HCT116 (cell line): ENCODE data around the gene TIAM1. TPM values are rescaled to one million over a fixed set of nuclear protein-coding genes. Genes with fewer than 3 reads are reported as not detected.

Source experiments
- ATAC-seq: fragments of 200-7000 bp; cut with Tn5 transposase; 2 replicates; pipeline ENCODE4 v1.9.1; 2020; ENCODE audit warnings: mild to moderate bottlenecking, moderate library complexity
- BruUV-seq: library from RNA; stranded (reverse); fragments of 400-500 nt; replicated peaks from 2 replicates; lab custom pipeline; 2021; lab: Mats Ljungman, UMichigan
- CTCF ChIA-PET: fragments of 300-600 bp; sonication (Branson Sonifier 250); formaldehyde crosslinking; loops from one replicate; lab custom pipeline; 2021; ENCODE audit warnings: antibody characterized with exemption; lab: Charles Lee
- POLR2A ChIA-PET: fragments of 300-600, 350-600 bp; sonication (Branson Sonifier 250); formaldehyde crosslinking; loops from one replicate; lab custom pipeline; 2021; ENCODE audit warnings: antibody characterized with exemption; lab: Charles Lee
- RAD21 ChIA-PET, 2 experiments: fragments of 300-600 bp; sonication (Branson Sonifier 250); formaldehyde crosslinking; loops; one replicate each; lab custom pipeline; 2023; ENCODE audit warnings: low total read pairs in 2 of 2; ENCODE audit not compliant: uncharacterized antibody in 2 of 2, unreplicated experiment in 2 of 2, low non-redundant PET in 1 of 2; lab: Charles Lee
- DNase-seq: peaks from one replicate; pipeline ENCODE4 v3.0.0-alpha.2; 2010; ENCODE audit warnings: low read depth, low spot score
- H2AFZ ChIP-seq: fragments of 200-600 bp; shearing (Covaris generic), sonication (generic); 2 replicates; pipeline ENCODE4 v1.6.1; 2017; ENCODE audit warnings: low read depth, mixed run types, mixed read lengths, antibody characterized with exemption, low read length; ENCODE audit not compliant: poor library complexity, severe bottlenecking
- H3K27ac ChIP-seq: 2 replicates; pipeline ENCODE4 v1.5.1; 2012; ENCODE audit warnings: low read depth, low read length
- H3K27me3 ChIP-seq: fragments of 200-600 bp; sonication (generic); 2 replicates; pipeline ENCODE4 v1.6.1; 2016; ENCODE audit warnings: mixed run types, low read length, mixed read lengths; ENCODE audit not compliant: insufficient read depth
- H3K36me3 ChIP-seq, 2 experiments: fragments of 200-500 bp in 1 of 2; fragments of 200-600 bp in 1 of 2; sonication (Bioruptor generic) in 1 of 2; sonication (generic) in 1 of 2; 2 replicates each; pipeline versions ENCODE4 v1.5.1 to v1.6.1; 2014 to 2016; ENCODE audit warnings: low read length in 2 of 2, inconsistent platforms in 1 of 2, mixed read lengths in 1 of 2, mixed run types in 1 of 2; ENCODE audit not compliant: insufficient read depth in 2 of 2, control insufficient read depth in 1 of 2
- H3K4me1 ChIP-seq, 2 experiments: fragments of 200-600 bp in 1 of 2; sonication (generic) in 1 of 2; 2 replicates each; pipeline versions ENCODE4 v1.5.1 to v1.6.1; 2012 to 2017; ENCODE audit warnings: low read length in 2 of 2, inconsistent platforms in 1 of 2, mild to moderate bottlenecking in 1 of 2, mixed read lengths in 1 of 2, mixed run types in 1 of 2, moderate library complexity in 1 of 2; ENCODE audit not compliant: insufficient read depth in 2 of 2, control insufficient read depth in 1 of 2
- H3K4me2 ChIP-seq: fragments of 200-600 bp; sonication (generic); 2 replicates; pipeline ENCODE4 v1.6.1; 2017; ENCODE audit warnings: mixed run types, low read length, mixed read lengths
- H3K4me3 ChIP-seq, 2 experiments: fragments of 200-600 bp in 1 of 2; sonication (generic) in 1 of 2; replicated peaks in 1 of 2; 2 replicates each; pipeline ENCODE4 v1.5.1; 2011 to 2016; ENCODE audit warnings: low read length in 2 of 2, control low read depth in 1 of 2, low read depth in 1 of 2, mild to moderate bottlenecking in 1 of 2, mixed read lengths in 1 of 2, mixed run types in 1 of 2
- H3K79me2 ChIP-seq: fragments of 200-600 bp; sonication (generic); 2 replicates; pipeline ENCODE4 v1.6.1; 2017; ENCODE audit warnings: mild to moderate bottlenecking, mixed run types, low read length, moderate library complexity, mixed read lengths; ENCODE audit not compliant: insufficient read depth
- H3K9ac ChIP-seq: fragments of 200-600 bp; sonication (generic); 2 replicates; pipeline ENCODE4 v1.6.1; 2016; ENCODE audit warnings: low read length, mixed read lengths
- H3K9me2 ChIP-seq: fragments of 200-600 bp; sonication (generic), shearing (Covaris generic); 2 replicates; pipeline ENCODE4 v1.6.1; 2017; ENCODE audit warnings: mixed run types, mild to moderate bottlenecking, moderate library complexity; ENCODE audit not compliant: insufficient read depth
- H3K9me3 ChIP-seq, 2 experiments: fragments of 200-500 bp in 1 of 2; fragments of 200-600 bp in 1 of 2; sonication (Bioruptor generic) in 1 of 2; sonication (generic) in 1 of 2; 2 replicates each; pipeline ENCODE4 v1.6.1; 2014 to 2017; ENCODE audit warnings: low read length in 2 of 2, mixed read lengths in 2 of 2, inconsistent platforms in 1 of 2, low read depth in 1 of 2, mild to moderate bottlenecking in 1 of 2, mixed run types in 1 of 2, moderate library complexity in 1 of 2; ENCODE audit not compliant: control insufficient read depth in 1 of 2, insufficient read depth in 1 of 2
- H4K20me1 ChIP-seq: fragments of 200-600 bp; sonication (generic), shearing (Covaris generic); 2 replicates; pipeline ENCODE4 v1.6.1; 2017; ENCODE audit warnings: mixed run types, mild to moderate bottlenecking, moderate library complexity; ENCODE audit not compliant: insufficient read depth
- CEBPB ChIP-seq: IDR thresholded peaks from 2 replicates; pipeline ENCODE4 v1.6.1; 2012; ENCODE audit warnings: low read depth
- EGR1 ChIP-seq: IDR thresholded peaks from 2 replicates; pipeline ENCODE4 v1.6.1; 2012; ENCODE audit warnings: low read depth
- EZH2phosphoT487 ChIP-seq: fragments of 200-600 bp; IDR thresholded peaks from 2 replicates; pipeline ENCODE4 v1.6.1; 2018; ENCODE audit warnings: antibody characterized with exemption, borderline replicate concordance
- REST ChIP-seq: IDR thresholded peaks from 2 replicates; pipeline ENCODE4 v1.6.1; 2012; ENCODE audit warnings: low read depth
- SIN3A ChIP-seq: IDR thresholded peaks from 2 replicates; pipeline ENCODE4 v1.6.1; 2012; ENCODE audit warnings: low read depth
- SRF ChIP-seq: IDR thresholded peaks from 2 replicates; pipeline ENCODE4 v1.6.1; 2012; ENCODE audit warnings: low read depth
- ZNF274 ChIP-seq: fragments of 200-500 bp; sonication (Bioruptor generic); IDR thresholded peaks from 2 replicates; pipeline ENCODE4 v1.6.1; 2014; ENCODE audit warnings: mild to moderate bottlenecking, low read depth, low read length, inconsistent platforms
- intact Hi-C: fragments of 100-400 bp; cut with micrococcal nuclease; formaldehyde crosslinking; loops from 2 replicates; pipeline ENCODE4 v1.10.0; 2022
- total RNA-seq: library from RNA; stranded (reverse); gene quantifications from one replicate; pipeline ENCODE4 v1.2.1, GENCODE V29; 2021; ENCODE audit not compliant: unreplicated experiment

TIAM1 gene
- total RNA-seq, 1 experiment from 2014 or later, result 47.8 TPM

DNA sequence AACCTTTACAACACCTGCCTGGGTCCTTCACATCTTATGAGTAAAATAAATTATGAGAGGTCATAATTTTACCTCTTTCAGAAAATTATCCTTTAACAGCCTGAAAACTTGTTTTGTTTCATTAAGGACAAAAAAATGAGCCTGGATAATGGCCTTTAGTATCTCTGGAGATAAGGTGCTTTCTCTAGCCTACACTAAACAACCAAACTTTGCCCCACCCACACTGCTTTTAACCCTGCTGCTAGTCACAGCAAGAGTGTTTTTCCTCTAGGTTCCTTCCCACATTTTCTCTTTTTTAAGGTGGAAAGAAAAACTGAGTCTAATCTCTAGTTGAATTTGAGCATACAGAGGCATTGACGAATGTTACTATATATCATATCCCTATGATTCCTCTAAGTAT lies 204.0 kb downstream of the TIAM1 start:
- POLR2A ChIA-PET, result interaction anchor here (0.5 kb wide), 1 partner anchor 8 kb away, joined by 5 read pairs; no protein-coding TSS in a partner anchor

DNA sequence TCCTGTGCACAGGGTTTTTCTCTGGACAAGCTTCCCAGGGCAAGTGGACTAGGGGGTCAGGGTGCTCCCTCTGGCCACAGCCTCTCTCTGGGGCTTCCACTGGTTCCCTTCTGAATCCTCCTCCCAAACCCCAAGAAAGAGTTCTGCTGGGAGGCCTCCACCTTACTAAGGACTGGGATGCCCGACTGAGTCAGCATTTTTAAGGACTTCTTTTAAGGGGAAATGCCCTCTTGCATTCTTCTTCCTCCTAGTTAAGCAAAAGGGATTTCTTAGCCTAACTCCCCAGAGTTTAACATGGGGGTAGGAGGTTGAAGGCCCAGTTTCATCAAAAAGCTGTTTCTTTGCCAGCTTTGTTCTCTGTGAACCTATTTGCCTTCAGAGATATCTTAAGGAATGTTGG lies 206.1 kb downstream of the TIAM1 start:
- no TSS peak for BruUV-seq
- intact Hi-C loops, result no loop called here
- Histone ChIP-seq H3K4me3 (no peak overlapping the region), H3K9ac (no peak overlapping the region), H3K9me2 (no peaks in the 10 kb centered on the region), H3K4me2 (no peak overlapping the region), H3K79me2 (no peaks in the 10 kb centered on the region), H2AFZ (no peak overlapping the region), H3K4me1 (no peaks in the 10 kb centered on the region), H3K36me3 (peaks cover 0 to 2% of the 10 kb centered on the region in 2 experiments; a peak in 1 of 4 replicates), H4K20me1 (no peaks in the 10 kb centered on the region), H3K27ac (no peak overlapping the region), H3K27me3 (no peaks in the 10 kb centered on the region), H3K9me3 (no peaks in the 10 kb centered on the region)
- POLR2A ChIA-PET, result no interaction called here
- ATAC-seq (no peak), DNase-seq (no peak)
- CTCF ChIA-PET, result no interaction called here
- no peak for TF ChIP-seq REST
- no peak for TF ChIP-seq SIN3A
- no peak for TF ChIP-seq SRF
- no peak for TF ChIP-seq ZNF274
- TF ChIP-seq EZH2phosphoT487, result no peak
- RAD21 ChIA-PET, result no interaction called here

More for the DNA sequence above, 204.0 kb downstream of the TIAM1 start:
- no peak for ATAC-seq
- Histone ChIP-seq H3K4me2 (no peak overlapping the region), H3K4me1 (no peaks in the 10 kb centered on the region), H3K79me2 (no peaks in the 10 kb centered on the region), H3K4me3 (no peak overlapping the region), H3K9me2 (no peaks in the 10 kb centered on the region), H3K27me3 (no peaks in the 10 kb centered on the region), H3K9me3 (no peaks in the 10 kb centered on the region), H3K27ac (no peak overlapping the region), H2AFZ (no peak overlapping the region), H4K20me1 (no peaks in the 10 kb centered on the region), H3K9ac (no peak overlapping the region), H3K36me3 (peaks cover 0 to 2% of the 10 kb centered on the region in 2 experiments; a peak in 1 of 4 replicates)
- no peak for TF ChIP-seq EGR1
- no peak for TF ChIP-seq CEBPB
- intact Hi-C loops, result no loop called here
- ChIA-PET CTCF (no interaction called here), RAD21 (no interaction called here)
- BruUV-seq, result no TSS peak
- DNase-seq, result no peak
